PFSK-1 (cell line): Measurements from ENCODE around the gene PILRA.

Source experiments
- FOXP2 ChIP-seq: optimal IDR thresholded peaks from 2 replicates; pipeline ENCODE3; 2011; ENCODE audit warnings: borderline replicate concordance, control low read depth, inconsistent platforms; ENCODE audit not compliant: insufficient read depth; ENCODE audit errors: extremely low read length, extremely low read depth
- POLR2AphosphoS5 ChIP-seq: IDR thresholded peaks from 2 replicates; pipeline ENCODE4 v1.6.1; 2012; ENCODE audit warnings: low read depth, mild to moderate bottlenecking, control low read depth, low read length, moderate library complexity
- SIN3A ChIP-seq: IDR thresholded peaks from 2 replicates; pipeline ENCODE4 v1.6.1; 2012; ENCODE audit warnings: mild to moderate bottlenecking, low read length, moderate library complexity, borderline replicate concordance; ENCODE audit not compliant: insufficient read depth
- TAF1 ChIP-seq: IDR thresholded peaks from 2 replicates; pipeline ENCODE4 v1.6.1; 2012; ENCODE audit warnings: low read length, control low read depth, borderline replicate concordance; ENCODE audit not compliant: insufficient read depth
- TF ChIP-seq, protein P1 (sequence below), 2 experiments: IDR thresholded peaks; 2 replicates each; pipeline versions ENCODE4 v1.6.1 to v1.8.0; 2011 to 2012; ENCODE audit warnings: low read depth in 2 of 2, low read length in 2 of 2, control low read depth in 1 of 2, inconsistent platforms in 1 of 2, mild to moderate bottlenecking in 1 of 2, moderate library complexity in 1 of 2; ENCODE audit not compliant: insufficient read depth in 1 of 2

The PILRA gene

DNA sequence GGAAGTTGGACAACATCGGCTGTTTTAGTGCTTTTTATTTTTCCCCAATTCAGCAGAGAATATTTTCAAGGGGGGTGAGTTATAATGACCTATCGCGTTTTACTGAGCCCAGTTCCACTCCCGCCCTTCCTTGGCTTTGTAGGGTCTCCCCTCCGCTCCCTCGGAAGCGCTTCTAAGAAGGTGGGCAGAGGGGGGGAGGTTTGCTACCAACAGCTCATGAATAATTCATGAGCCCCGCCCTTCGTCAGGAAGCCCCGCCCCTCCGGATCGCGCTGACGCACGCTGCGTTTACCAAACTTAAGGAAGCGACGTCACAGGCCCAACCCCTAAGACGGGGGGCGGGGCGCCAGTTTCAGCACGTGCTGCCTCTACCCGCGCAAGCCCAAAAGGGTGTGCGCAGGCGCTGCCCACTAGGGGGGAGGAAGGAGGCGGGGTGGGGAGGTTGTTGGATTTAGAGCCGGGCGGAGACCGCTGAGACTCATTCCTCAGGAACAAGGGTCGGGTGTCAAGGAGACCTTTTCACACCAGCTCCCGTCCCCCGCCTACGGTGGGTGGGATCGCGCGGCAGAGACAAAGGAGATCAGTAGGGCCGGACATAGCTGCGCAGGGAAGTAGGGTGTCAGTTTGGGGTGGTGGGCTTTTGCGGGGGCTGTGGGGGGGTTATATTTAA, 55.8 kb downstream of the PILRA start:
- TF ChIP-seq FOXP2 = no peak
- TF ChIP-seq, protein P1, sequence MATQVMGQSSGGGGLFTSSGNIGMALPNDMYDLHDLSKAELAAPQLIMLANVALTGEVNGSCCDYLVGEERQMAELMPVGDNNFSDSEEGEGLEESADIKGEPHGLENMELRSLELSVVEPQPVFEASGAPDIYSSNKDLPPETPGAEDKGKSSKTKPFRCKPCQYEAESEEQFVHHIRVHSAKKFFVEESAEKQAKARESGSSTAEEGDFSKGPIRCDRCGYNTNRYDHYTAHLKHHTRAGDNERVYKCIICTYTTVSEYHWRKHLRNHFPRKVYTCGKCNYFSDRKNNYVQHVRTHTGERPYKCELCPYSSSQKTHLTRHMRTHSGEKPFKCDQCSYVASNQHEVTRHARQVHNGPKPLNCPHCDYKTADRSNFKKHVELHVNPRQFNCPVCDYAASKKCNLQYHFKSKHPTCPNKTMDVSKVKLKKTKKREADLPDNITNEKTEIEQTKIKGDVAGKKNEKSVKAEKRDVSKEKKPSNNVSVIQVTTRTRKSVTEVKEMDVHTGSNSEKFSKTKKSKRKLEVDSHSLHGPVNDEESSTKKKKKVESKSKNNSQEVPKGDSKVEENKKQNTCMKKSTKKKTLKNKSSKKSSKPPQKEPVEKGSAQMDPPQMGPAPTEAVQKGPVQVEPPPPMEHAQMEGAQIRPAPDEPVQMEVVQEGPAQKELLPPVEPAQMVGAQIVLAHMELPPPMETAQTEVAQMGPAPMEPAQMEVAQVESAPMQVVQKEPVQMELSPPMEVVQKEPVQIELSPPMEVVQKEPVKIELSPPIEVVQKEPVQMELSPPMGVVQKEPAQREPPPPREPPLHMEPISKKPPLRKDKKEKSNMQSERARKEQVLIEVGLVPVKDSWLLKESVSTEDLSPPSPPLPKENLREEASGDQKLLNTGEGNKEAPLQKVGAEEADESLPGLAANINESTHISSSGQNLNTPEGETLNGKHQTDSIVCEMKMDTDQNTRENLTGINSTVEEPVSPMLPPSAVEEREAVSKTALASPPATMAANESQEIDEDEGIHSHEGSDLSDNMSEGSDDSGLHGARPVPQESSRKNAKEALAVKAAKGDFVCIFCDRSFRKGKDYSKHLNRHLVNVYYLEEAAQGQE (IDR thresholded peaks at IDR 0.05; ENCODE audit: insufficient read depth in 1 of 2, low read depth in 2 of 2, low read length in 2 of 2) = no peak
- peak; percentile 85 for TF ChIP-seq POLR2AphosphoS5
- peak; percentile 47; the same call in 1 of the 2 replicates for TF ChIP-seq TAF1
- TF ChIP-seq SIN3A = peak; percentile 81; the same call in 1 of the 2 replicates

DNA sequence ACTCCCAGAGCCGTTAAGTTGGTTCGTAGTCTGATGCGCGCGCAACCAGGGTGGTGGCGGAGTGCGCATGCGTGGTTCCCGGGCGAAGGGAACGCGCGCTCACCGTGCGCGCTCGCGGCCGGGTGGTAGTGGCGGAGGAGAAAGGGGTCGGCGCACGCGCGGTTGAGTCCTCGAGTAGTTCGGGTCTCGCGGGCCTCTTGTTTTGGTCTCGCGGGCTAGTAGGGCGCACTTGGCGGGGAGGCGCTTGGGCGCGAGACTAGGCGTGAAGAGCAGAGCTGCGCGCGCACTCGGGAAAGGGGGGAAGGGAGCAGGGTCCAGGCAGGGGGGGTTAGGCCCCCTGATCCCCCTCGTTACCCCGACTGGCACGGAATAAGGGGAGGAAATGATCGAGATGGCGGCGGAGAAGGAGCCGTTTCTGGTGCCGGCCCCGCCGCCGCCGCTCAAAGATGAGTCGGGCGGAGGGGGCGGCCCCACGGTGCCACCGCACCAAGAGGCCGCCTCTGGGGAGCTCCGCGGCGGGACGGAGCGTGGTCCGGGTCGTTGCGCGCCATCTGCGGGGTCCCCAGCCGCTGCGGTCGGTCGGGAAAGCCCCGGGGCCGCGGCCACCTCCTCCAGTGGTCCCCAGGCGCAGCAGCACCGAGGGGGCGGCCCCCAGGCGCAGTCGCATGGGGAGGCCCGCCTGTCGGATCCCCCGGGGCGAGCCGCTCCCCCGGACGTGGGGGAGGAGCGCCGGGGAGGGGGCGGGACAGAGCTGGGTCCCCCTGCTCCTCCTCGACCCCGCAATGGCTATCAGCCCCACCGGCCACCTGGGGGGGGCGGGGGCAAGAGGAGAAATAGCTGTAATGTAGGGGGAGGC, 56.6 kb downstream of the PILRA start, which contains the start of gene MEPCE:
MEPCE (plus strand) TSS at position 195 of the 856 bp plus-strand sequence; CDS start at position 383, 188 bp downstream.
- TF ChIP-seq SIN3A = no peak
- TF ChIP-seq, protein P1 (IDR thresholded peaks at IDR 0.05; ENCODE audit: insufficient read depth in 1 of 2, low read depth in 2 of 2, low read length in 2 of 2) = no peak
- no peak for TF ChIP-seq FOXP2
- TF ChIP-seq POLR2AphosphoS5 = no peak; the same call in 1 of the 2 replicates
- no peak for TF ChIP-seq TAF1

DNA sequence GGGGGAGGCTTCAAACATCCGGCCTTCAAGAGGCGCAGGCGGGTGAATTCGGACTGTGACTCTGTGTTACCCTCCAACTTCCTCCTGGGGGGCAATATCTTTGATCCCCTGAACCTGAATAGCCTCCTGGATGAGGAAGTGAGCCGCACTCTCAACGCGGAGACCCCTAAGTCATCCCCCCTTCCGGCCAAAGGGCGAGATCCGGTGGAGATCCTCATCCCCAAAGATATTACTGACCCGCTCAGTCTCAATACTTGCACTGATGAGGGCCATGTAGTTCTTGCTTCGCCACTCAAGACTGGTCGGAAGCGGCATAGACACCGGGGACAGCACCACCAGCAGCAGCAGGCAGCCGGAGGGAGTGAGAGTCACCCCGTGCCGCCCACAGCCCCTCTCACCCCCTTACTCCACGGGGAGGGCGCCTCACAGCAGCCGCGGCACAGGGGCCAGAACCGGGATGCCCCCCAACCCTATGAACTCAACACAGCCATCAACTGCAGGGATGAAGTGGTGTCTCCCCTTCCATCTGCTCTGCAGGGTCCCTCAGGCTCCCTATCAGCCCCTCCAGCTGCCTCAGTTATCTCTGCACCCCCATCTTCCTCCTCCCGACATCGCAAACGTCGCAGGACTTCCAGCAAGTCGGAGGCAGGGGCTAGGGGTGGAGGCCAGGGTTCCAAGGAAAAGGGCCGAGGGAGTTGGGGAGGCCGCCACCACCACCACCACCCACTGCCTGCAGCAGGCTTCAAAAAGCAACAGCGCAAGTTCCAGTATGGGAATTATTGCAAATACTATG, 57.4 kb downstream of the PILRA start:
- TF ChIP-seq FOXP2 = no peak
- TF ChIP-seq, protein P1 (IDR thresholded peaks at IDR 0.05; ENCODE audit: insufficient read depth in 1 of 2, low read depth in 2 of 2, low read length in 2 of 2) = no peak
- TF ChIP-seq POLR2AphosphoS5 = no peak
- no peak for TF ChIP-seq TAF1
- no peak for TF ChIP-seq SIN3A

DNA sequence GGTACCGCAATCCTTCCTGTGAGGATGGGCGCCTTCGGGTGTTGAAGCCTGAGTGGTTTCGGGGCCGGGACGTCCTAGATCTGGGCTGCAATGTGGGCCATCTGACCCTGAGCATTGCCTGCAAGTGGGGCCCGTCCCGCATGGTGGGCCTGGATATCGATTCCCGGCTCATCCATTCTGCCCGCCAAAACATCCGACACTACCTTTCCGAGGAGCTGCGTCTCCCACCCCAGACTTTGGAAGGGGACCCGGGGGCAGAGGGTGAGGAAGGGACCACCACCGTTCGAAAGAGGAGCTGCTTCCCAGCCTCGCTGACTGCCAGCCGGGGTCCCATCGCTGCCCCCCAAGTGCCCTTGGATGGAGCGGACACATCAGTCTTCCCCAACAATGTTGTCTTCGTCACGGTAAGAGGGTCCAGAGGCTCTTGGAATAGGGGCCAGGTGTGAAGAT, 58.0 kb downstream of the PILRA start:
- TF ChIP-seq POLR2AphosphoS5 (no peak), SIN3A (no peak), TAF1 (no peak), FOXP2 (no peak)
- TF ChIP-seq, protein P1 (IDR thresholded peaks at IDR 0.05; ENCODE audit: insufficient read depth in 1 of 2, low read depth in 2 of 2, low read length in 2 of 2) = no peak
